Right lobe of liver (tissue), 6 donors: ENCODE data around the gene FPGS. TPM values are rescaled to one million over a fixed set of nuclear protein-coding genes. Genes with fewer than 3 reads are reported as not detected.

Experiments used
- ATAC-seq, 4 donors: fragments of 200-7000 bp; cut with Tn5 transposase; one replicate each; pipeline ENCODE4 v1.9.1; 2020; ENCODE audit warnings: mild to moderate bottlenecking in 4 of 4, moderate library complexity in 4 of 4
- DNase-seq, 3 donors: peaks; one replicate each; pipeline ENCODE4 v3.0.0-alpha.2; 2020
- H3K27ac ChIP-seq, 3 donors: fragments of 200-600 bp; one replicate each; pipeline ENCODE4 v1.8.0; 2022
- H3K27me3 ChIP-seq, 2 donors: fragments of 200-600 bp; one replicate each; pipeline ENCODE4 v1.8.0; 2022
- H3K36me3 ChIP-seq, 4 donors: fragments of 200-600 bp; sonication (generic) in 1 of 4; one replicate each; pipeline versions ENCODE4 v1.5.1 to v1.8.0; 2017 to 2022; ENCODE audit warnings: control low read depth in 1 of 4
- H3K4me1 ChIP-seq, 4 donors: fragments of 200-600 bp; sonication (generic) in 1 of 4; one replicate each; pipeline versions ENCODE4 v1.5.1 to v1.8.0; 2017 to 2022; ENCODE audit warnings: control low read depth in 1 of 4
- H3K4me3 ChIP-seq, 3 donors: fragments of 200-600 bp; one replicate each; pipeline ENCODE4 v1.8.0; 2022
- H3K9me3 ChIP-seq, 4 donors: fragments of 200-600 bp; sonication (generic) in 1 of 4; one replicate each; pipeline versions ENCODE4 v1.5.1 to v1.8.0; 2017 to 2022; ENCODE audit warnings: control low read depth in 1 of 4
- POLR2A ChIP-seq: fragments of 450-650 bp; IDR thresholded peaks from one replicate; pipeline ENCODE4 v1.6.1; 2017; ENCODE audit warnings: antibody characterized with exemption, mild to moderate bottlenecking
- WGBS: methylation state at CpG from one replicate; pipeline ENCODE4 v1.1.6; 2018; ENCODE audit warnings: low coverage, low lambda C conversion rate; ENCODE audit not compliant: insufficient coverage; ENCODE audit errors: missing lambda C conversion rate; 5-methylcytosine and 5-hydroxymethylcytosine counted together
- intact Hi-C, 2 donors: fragments of 100-400 bp; cut with DNase I; formaldehyde crosslinking; loops; one replicate each; pipeline versions ENCODE4 v1.11.2 to v1.14.1; 2022
- long read RNA-seq: library from polyadenylated mRNA; unstranded; transcript quantifications from one replicate; pipeline ENCODE4 v2.0.0, GENCODE V29; 2019
- total RNA-seq, 6 experiments: library from RNA; depleted of rRNA in 2 of 6; stranded (reverse); fragments of >200 nt in 2 of 6; fragmentation: NEBNext Ultra II Directional in 3 of 6; extraction: Animal tissue kit (Norgen Biotek cat#: 25700) in 3 of 6; gene quantifications; one replicate each; pipeline versions ENCODE4 v1.1.0 to v1.2.4, GENCODE V29; 2016 to 2023
- TF ChIP-seq, protein P1 (sequence below), 4 donors: fragments of 200-600 bp in 3 of 4; fragments of 450-650 bp in 1 of 4; IDR thresholded peaks; one replicate each; pipeline versions ENCODE4 v1.5.1 to v1.8.0; 2016 to 2022; ENCODE audit warnings: antibody characterized with exemption in 4 of 4, mild to moderate bottlenecking in 2 of 4
- donor health status: DM: no; HTN: yes; CAD: no.
- donor health status: DM: no; HTN: no; CAD: no.
- donor health status: DM: no; HTN: no; CAD: no.
- donor health status: DM: no; HTN: yes; CAD: no.
- donor health status: DM: no; HTN: yes; CAD: no.

FPGS gene
- 10 to 100 TPM; 44.3 to 68.5 (median 56.9) TPM for total RNA-seq
- long read RNA-seq, partial matches to known transcripts = 1 of 10 reads
- long read RNA-seq, other reads (novel, unspliced or antisense) = 7 of 10 reads

DNA sequence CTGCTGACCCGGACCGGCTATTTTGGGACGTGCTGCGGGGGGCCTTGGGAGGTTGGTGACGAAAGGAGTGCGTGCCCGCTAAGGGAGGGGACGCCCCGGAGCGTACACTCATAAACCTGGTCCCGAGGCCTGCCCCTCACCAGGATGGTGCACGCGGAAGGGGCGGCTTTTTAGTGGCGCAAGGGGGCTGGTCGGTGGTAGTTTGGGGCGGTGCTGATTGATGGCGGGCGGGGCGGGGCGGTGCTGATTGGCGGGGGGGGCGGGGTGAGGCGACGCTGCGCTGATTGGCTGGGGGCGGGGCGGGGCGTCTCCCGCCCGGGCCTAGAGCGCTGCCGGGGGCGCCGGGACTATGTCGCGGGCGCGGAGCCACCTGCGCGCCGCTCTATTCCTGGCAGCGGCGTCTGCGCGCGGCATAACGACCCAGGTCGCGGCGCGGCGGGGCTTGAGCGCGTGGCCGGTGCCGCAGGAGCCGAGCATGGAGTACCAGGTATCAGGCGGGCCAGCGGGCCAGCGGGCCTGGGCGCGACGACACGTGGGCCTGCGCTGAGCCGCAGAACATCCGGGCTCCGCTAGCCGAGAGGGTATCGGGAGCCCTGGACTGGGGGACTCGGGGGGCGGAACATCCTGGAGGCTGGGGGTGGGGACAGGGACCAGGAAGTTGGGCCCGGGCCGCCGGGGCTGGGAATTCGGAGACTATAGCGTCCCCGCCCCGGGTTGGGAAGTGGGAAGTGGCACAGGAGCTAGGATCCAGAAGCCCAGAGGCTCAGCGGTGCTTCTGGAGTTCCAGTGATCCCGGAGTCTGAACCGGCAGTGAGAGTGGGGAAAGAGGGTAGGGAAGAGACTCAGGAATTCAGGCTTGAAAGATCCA is at the start of gene FPGS:
Gene FPGS (plus strand): TSS at position 307 of the 868 bp plus-strand sequence. CDS start 43 bp downstream, at position 350.
- intact Hi-C loops = no loop called here
- peak; percentile 71 to 86 (median 74) for ATAC-seq
- no peaks in the 10 kb centered on the region for H3K27me3 ChIP-seq

GRCh38 chr9:127753148-127753547 is 49.5 kb upstream of the FPGS start:
- intact Hi-C loops = loop anchor here in 1 of 2 donors (10.0 kb wide), 1 partner anchor 248 kb away; no protein-coding TSS in a partner anchor
- H3K9me3 ChIP-seq = no peaks in the 10 kb centered on the region
- 70% methylated on average over 6 of the region's 8 CpGs for WGBS
- ATAC-seq (no peak), DNase-seq (no peak)
- no peak for TF ChIP-seq POLR2A
- TF ChIP-seq, protein P1, sequence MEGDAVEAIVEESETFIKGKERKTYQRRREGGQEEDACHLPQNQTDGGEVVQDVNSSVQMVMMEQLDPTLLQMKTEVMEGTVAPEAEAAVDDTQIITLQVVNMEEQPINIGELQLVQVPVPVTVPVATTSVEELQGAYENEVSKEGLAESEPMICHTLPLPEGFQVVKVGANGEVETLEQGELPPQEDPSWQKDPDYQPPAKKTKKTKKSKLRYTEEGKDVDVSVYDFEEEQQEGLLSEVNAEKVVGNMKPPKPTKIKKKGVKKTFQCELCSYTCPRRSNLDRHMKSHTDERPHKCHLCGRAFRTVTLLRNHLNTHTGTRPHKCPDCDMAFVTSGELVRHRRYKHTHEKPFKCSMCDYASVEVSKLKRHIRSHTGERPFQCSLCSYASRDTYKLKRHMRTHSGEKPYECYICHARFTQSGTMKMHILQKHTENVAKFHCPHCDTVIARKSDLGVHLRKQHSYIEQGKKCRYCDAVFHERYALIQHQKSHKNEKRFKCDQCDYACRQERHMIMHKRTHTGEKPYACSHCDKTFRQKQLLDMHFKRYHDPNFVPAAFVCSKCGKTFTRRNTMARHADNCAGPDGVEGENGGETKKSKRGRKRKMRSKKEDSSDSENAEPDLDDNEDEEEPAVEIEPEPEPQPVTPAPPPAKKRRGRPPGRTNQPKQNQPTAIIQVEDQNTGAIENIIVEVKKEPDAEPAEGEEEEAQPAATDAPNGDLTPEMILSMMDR (IDR thresholded peaks at IDR 0.05) = no peak
- H3K27ac ChIP-seq = no peak overlapping the region
- H3K4me1 ChIP-seq = no peaks in the 10 kb centered on the region
- no peak overlapping the region for H3K4me3 ChIP-seq
- no peaks in the 10 kb centered on the region for H3K36me3 ChIP-seq
- no peaks in the 10 kb centered on the region for H3K27me3 ChIP-seq

More for the DNA sequence above, at the start of gene FPGS:
- peaks cover 0 to 56% (median 23%) of the 10 kb centered on the region in 4 donors for H3K4me1 ChIP-seq
- peaks cover 0 to 32% (median 5%) of the 10 kb centered on the region in 4 donors for H3K36me3 ChIP-seq
- H3K4me3 ChIP-seq = peak within 1 kb of the TSS; percentile 70 to 87 (median 76)
- peak within 1 kb of the TSS; percentile 86 to 98 (median 89) for H3K27ac ChIP-seq
- H3K9me3 ChIP-seq = no peaks in the 10 kb centered on the region
- TF ChIP-seq, protein P1 (IDR thresholded peaks at IDR 0.05) = no peak
- TF ChIP-seq POLR2A = peak; percentile 85
- 2% methylated on average over 13 of the region's 83 CpGs for WGBS
- DNase-seq = peak; percentile 92 to 93 (median 93)

GRCh38 chr9:127753622-127754021 is 49.1 kb upstream of the FPGS start:
- Histone ChIP-seq H3K27ac (no peak overlapping the region), H3K9me3 (no peaks in the 10 kb centered on the region), H3K4me3 (no peak overlapping the region), H3K36me3 (no peaks in the 10 kb centered on the region), H3K27me3 (no peaks in the 10 kb centered on the region), H3K4me1 (no peaks in the 10 kb centered on the region)
- intact Hi-C loops = loop anchor here in 1 of 2 donors (10.0 kb wide), 1 partner anchor 249 kb away; no protein-coding TSS in a partner anchor
- ATAC-seq (no peak), DNase-seq (no peak)
- TF ChIP-seq POLR2A = no peak
- TF ChIP-seq, protein P1 (IDR thresholded peaks at IDR 0.05) = no peak
- WGBS = 36% methylated on average over 5 of the region's 8 CpGs

- H3K4me1 ChIP-seq = no peaks in the 10 kb centered on the region
- intact Hi-C loops = loop anchor here in 1 of 2 donors (10.0 kb wide), 1 partner anchor 250 kb away; no protein-coding TSS in a partner anchor
- ATAC-seq (peak in 3 of 4 donors; percentile 6 to 34 (median 21)), DNase-seq (no peak)
- no peaks in the 10 kb centered on the region for H3K36me3 ChIP-seq
- H3K4me3 ChIP-seq = no peak overlapping the region
- no peak overlapping the region for H3K27ac ChIP-seq
- TF ChIP-seq, protein P1 (IDR thresholded peaks at IDR 0.05) = no peak
- no peak for TF ChIP-seq POLR2A
- no peaks in the 10 kb centered on the region for H3K27me3 ChIP-seq
- WGBS = 46% methylated on average over 12 of the region's 86 CpGs
- H3K9me3 ChIP-seq = no peaks in the 10 kb centered on the region
Observed at GRCh38 chr9:127754099-127755060, 48.3 kb upstream of the FPGS start.
